ENCODE measurements around the gene DHRSX. TPM values are rescaled to one million over a fixed set of nuclear protein-coding genes. Genes with fewer than 3 reads are reported as not detected.

The DHRSX gene
- total and polyA plus RNA-seq, 2 of the 8 experiments (the other 6 are each of a cell fraction or from before 2014, with no cell fraction given): 35.1 to 43.4 TPM

DNA sequence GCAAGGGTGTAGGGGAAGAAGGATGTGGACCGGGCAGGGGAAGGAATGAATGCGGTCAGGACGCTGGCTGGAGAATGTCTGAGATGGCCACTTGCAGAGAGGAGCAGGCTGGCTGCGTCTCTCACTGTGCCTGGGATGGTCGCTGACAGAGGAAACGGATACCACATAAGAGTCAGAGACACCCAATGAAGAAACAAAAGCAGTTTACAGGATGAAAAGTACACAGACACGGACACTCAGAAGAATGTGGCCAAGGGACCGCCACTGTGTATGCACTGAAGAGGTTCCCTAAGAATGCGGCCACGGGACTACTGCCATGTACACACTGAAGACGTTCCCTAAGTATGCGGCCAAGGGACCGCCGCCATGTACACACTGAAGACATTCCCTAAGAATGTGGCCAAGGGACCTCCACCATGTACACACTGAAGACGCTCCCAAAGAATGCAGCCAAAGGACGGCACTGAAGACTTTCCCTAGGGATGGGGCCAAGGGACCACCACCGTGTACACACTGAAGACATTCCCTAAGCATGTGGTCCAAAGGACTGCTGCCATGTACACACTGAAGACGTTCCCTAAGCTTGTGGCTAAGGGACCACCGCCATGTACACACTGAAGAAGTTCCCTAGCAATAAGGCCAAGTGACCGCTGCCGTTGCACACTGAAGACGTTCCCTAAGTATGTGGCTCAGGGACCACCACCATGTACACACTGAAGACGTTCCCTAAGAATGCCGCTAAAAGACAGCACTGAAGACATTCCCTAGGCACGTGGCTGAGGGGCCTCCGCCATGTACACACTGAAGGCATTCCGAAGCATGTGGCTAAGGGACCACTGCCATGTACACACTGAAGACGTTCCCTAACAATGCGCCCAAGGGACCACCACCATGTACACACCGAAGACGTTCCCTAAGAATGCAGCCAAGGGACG lies 32.2 kb downstream of the DHRSX start (continued):
- TF ChIP-seq, protein P1, sequence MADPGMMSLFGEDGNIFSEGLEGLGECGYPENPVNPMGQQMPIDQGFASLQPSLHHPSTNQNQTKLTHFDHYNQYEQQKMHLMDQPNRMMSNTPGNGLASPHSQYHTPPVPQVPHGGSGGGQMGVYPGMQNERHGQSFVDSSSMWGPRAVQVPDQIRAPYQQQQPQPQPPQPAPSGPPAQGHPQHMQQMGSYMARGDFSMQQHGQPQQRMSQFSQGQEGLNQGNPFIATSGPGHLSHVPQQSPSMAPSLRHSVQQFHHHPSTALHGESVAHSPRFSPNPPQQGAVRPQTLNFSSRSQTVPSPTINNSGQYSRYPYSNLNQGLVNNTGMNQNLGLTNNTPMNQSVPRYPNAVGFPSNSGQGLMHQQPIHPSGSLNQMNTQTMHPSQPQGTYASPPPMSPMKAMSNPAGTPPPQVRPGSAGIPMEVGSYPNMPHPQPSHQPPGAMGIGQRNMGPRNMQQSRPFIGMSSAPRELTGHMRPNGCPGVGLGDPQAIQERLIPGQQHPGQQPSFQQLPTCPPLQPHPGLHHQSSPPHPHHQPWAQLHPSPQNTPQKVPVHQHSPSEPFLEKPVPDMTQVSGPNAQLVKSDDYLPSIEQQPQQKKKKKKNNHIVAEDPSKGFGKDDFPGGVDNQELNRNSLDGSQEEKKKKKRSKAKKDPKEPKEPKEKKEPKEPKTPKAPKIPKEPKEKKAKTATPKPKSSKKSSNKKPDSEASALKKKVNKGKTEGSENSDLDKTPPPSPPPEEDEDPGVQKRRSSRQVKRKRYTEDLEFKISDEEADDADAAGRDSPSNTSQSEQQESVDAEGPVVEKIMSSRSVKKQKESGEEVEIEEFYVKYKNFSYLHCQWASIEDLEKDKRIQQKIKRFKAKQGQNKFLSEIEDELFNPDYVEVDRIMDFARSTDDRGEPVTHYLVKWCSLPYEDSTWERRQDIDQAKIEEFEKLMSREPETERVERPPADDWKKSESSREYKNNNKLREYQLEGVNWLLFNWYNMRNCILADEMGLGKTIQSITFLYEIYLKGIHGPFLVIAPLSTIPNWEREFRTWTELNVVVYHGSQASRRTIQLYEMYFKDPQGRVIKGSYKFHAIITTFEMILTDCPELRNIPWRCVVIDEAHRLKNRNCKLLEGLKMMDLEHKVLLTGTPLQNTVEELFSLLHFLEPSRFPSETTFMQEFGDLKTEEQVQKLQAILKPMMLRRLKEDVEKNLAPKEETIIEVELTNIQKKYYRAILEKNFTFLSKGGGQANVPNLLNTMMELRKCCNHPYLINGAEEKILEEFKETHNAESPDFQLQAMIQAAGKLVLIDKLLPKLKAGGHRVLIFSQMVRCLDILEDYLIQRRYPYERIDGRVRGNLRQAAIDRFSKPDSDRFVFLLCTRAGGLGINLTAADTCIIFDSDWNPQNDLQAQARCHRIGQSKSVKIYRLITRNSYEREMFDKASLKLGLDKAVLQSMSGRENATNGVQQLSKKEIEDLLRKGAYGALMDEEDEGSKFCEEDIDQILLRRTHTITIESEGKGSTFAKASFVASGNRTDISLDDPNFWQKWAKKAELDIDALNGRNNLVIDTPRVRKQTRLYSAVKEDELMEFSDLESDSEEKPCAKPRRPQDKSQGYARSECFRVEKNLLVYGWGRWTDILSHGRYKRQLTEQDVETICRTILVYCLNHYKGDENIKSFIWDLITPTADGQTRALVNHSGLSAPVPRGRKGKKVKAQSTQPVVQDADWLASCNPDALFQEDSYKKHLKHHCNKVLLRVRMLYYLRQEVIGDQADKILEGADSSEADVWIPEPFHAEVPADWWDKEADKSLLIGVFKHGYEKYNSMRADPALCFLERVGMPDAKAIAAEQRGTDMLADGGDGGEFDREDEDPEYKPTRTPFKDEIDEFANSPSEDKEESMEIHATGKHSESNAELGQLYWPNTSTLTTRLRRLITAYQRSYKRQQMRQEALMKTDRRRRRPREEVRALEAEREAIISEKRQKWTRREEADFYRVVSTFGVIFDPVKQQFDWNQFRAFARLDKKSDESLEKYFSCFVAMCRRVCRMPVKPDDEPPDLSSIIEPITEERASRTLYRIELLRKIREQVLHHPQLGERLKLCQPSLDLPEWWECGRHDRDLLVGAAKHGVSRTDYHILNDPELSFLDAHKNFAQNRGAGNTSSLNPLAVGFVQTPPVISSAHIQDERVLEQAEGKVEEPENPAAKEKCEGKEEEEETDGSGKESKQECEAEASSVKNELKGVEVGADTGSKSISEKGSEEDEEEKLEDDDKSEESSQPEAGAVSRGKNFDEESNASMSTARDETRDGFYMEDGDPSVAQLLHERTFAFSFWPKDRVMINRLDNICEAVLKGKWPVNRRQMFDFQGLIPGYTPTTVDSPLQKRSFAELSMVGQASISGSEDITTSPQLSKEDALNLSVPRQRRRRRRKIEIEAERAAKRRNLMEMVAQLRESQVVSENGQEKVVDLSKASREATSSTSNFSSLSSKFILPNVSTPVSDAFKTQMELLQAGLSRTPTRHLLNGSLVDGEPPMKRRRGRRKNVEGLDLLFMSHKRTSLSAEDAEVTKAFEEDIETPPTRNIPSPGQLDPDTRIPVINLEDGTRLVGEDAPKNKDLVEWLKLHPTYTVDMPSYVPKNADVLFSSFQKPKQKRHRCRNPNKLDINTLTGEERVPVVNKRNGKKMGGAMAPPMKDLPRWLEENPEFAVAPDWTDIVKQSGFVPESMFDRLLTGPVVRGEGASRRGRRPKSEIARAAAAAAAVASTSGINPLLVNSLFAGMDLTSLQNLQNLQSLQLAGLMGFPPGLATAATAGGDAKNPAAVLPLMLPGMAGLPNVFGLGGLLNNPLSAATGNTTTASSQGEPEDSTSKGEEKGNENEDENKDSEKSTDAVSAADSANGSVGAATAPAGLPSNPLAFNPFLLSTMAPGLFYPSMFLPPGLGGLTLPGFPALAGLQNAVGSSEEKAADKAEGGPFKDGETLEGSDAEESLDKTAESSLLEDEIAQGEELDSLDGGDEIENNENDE (IDR thresholded peaks at IDR 0.05; ENCODE audit: insufficient replicate concordance, low read length): no peak
- TF ChIP-seq HDAC6 (IDR thresholded peaks at IDR 0.05; ENCODE audit: low read depth, low read length) (no peak), POLR2A (IDR thresholded peaks at IDR 0.05; ENCODE audit: control extremely low read depth in 1 of 2, low read depth in 2 of 2, low read length in 2 of 2) (no peak), KDM1A (IDR thresholded peaks at IDR 0.05; ENCODE audit: borderline replicate concordance, low read length) (no peak), BACH1 (IDR thresholded peaks at IDR 0.05; ENCODE audit: low read length) (no peak), ZNF274 (IDR thresholded peaks at IDR 0.05; ENCODE audit: borderline replicate concordance, extremely low read depth, low read length) (no peak), CHD1 (IDR thresholded peaks at IDR 0.05; ENCODE audit: low read depth, low read length) (no peak)
- TF ChIP-seq, protein P2, sequence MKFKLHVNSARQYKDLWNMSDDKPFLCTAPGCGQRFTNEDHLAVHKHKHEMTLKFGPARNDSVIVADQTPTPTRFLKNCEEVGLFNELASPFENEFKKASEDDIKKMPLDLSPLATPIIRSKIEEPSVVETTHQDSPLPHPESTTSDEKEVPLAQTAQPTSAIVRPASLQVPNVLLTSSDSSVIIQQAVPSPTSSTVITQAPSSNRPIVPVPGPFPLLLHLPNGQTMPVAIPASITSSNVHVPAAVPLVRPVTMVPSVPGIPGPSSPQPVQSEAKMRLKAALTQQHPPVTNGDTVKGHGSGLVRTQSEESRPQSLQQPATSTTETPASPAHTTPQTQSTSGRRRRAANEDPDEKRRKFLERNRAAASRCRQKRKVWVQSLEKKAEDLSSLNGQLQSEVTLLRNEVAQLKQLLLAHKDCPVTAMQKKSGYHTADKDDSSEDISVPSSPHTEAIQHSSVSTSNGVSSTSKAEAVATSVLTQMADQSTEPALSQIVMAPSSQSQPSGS (IDR thresholded peaks at IDR 0.05; ENCODE audit: low read length): no peak
